Effector memory CD8-positive, alpha-beta T cell (primary cell): Measurements from ENCODE around the gene IQCN.

Experiments used
- ATAC-seq: fragments of 150-1000 bp; cut with Tn5 transposase; replicated peaks from 2 replicates; pipeline ENCODE4 v1.10.0; 2021; ENCODE audit warnings: mild to moderate bottlenecking, moderate library complexity
- DNase-seq, 3 experiments: peaks; one replicate each; pipeline ENCODE4 v3.0.0; 2021
- H3K27ac Mint-ChIP-seq, 2 donors: one replicate each; pipeline ENCODE4 v1.8.0; 2022; ENCODE audit warnings: mild to moderate bottlenecking in 2 of 2, mixed read lengths in 2 of 2, moderate library complexity in 2 of 2
- H3K27me3 Mint-ChIP-seq, 2 donors: one replicate each; pipeline ENCODE4 v1.8.0; 2022; ENCODE audit warnings: mixed read lengths in 2 of 2
- H3K36me3 Mint-ChIP-seq: one replicate; pipeline ENCODE4 v1.8.0; 2022; ENCODE audit warnings: mild to moderate bottlenecking, moderate library complexity, mixed read lengths; ENCODE audit not compliant: insufficient read depth
- H3K4me1 Mint-ChIP-seq, 2 donors: one replicate each; pipeline ENCODE4 v1.8.0; 2022; ENCODE audit warnings: low read depth in 2 of 2, mixed read lengths in 2 of 2
- H3K4me3 Mint-ChIP-seq, 2 donors: one replicate each; pipeline ENCODE4 v1.8.0; 2022; ENCODE audit warnings: mild to moderate bottlenecking in 2 of 2, mixed read lengths in 2 of 2, moderate library complexity in 2 of 2
- H3K9me3 Mint-ChIP-seq, 2 donors: one replicate each; pipeline ENCODE4 v1.8.0; 2022; ENCODE audit warnings: mixed read lengths in 2 of 2
- total RNA-seq, 9 experiments: gene quantifications; one replicate each; lab custom pipeline; 2026; lab: John Stamatoyannopoulos, UW

IQCN gene
- total RNA-seq: 1.3 to 103 (median 9.6) reads per million in 9 experiments

GRCh38 chr19:18274219-18274780, at the start of gene IQCN:
TSS of gene IQCN (minus strand) at chr19:18274452. CDS start at chr19:18269478, 4,974 bp downstream.
- no peaks in the 10 kb centered on the region for H3K9me3 Mint-ChIP-seq
- ATAC-seq: peak; percentile 9
- DNase-seq: peak in 1 of 3 experiments; percentile 41
- peaks cover 21 to 26% of the 10 kb centered on the region in 2 donors for H3K4me1 Mint-ChIP-seq
- H3K4me3 Mint-ChIP-seq: peak within 1 kb of the TSS; percentile 23 to 58
- H3K27ac Mint-ChIP-seq: peak within 1 kb of the TSS; percentile 87 to 96
- peaks cover 99% of the 10 kb centered on the region for H3K36me3 Mint-ChIP-seq
- H3K27me3 Mint-ChIP-seq: no peaks in the 10 kb centered on the region

- Mint-ChIP-seq H3K4me3 (peak within 1 kb of the TSS; percentile 83 to 84), H3K4me1 (peaks cover 35 to 41% of the 10 kb centered on the region in 2 donors)
- peak; percentile 98 to 99 (median 99) for DNase-seq
These were observed 48.7 kb upstream of the IQCN start, which contains the start of gene LSM4 for GRCh38 chr19:18322759-18323460. TSS of gene LSM4 (minus strand) at chr19:18323076. CDS start at chr19:18323020, 56 bp downstream.

GRCh38 chr19:18322318-18322758, 48.1 kb upstream of the IQCN start:
- no peaks in the 10 kb centered on the region for H3K27me3 Mint-ChIP-seq
- H3K36me3 Mint-ChIP-seq: peaks cover 26% of the 10 kb centered on the region
- H3K27ac Mint-ChIP-seq: peak overlapping the region; percentile 92 to 94
- peak overlapping the region; percentile 83 to 84 for H3K4me3 Mint-ChIP-seq
- no peaks in the 10 kb centered on the region for H3K9me3 Mint-ChIP-seq
- no peak for DNase-seq
- no peak for ATAC-seq
- peaks cover 41 to 45% of the 10 kb centered on the region in 2 donors for H3K4me1 Mint-ChIP-seq

More at GRCh38 chr19:18322759-18323460, 48.7 kb upstream of the IQCN start, which contains the start of gene LSM4:
- H3K27ac Mint-ChIP-seq: peak within 1 kb of the TSS; percentile 92 to 94
- H3K27me3 Mint-ChIP-seq: no peaks in the 10 kb centered on the region
- H3K9me3 Mint-ChIP-seq: no peaks in the 10 kb centered on the region
- peak; percentile 91 for ATAC-seq
- H3K36me3 Mint-ChIP-seq: peaks cover 21% of the 10 kb centered on the region

GRCh38 chr19:18321734-18322102, 47.5 kb upstream of the IQCN start:
- no peak for ATAC-seq
- no peak for DNase-seq
- Mint-ChIP-seq H3K4me3 (peak overlapping the region; percentile 83 to 84), H3K4me1 (peaks cover 41 to 45% of the 10 kb centered on the region in 2 donors), H3K36me3 (peaks cover 28% of the 10 kb centered on the region), H3K9me3 (no peaks in the 10 kb centered on the region), H3K27me3 (no peaks in the 10 kb centered on the region), H3K27ac (peak overlapping the region; percentile 71 to 92)

- peak overlapping the region; percentile 82 to 92 for H3K27ac Mint-ChIP-seq
- ATAC-seq (no peak), DNase-seq (no peak)
- peak overlapping the region; percentile 83 to 84 for H3K4me3 Mint-ChIP-seq
- H3K4me1 Mint-ChIP-seq: peaks cover 41 to 45% of the 10 kb centered on the region in 2 donors
- peaks cover 33% of the 10 kb centered on the region for H3K36me3 Mint-ChIP-seq
- H3K9me3 Mint-ChIP-seq: no peaks in the 10 kb centered on the region
- H3K27me3 Mint-ChIP-seq: no peaks in the 10 kb centered on the region
These were observed 46.8 kb upstream of the IQCN start for GRCh38 chr19:18320865-18321733.

- peaks cover 44 to 45% of the 10 kb centered on the region in 2 donors for H3K4me1 Mint-ChIP-seq
- peak overlapping the region; percentile 82 to 92 for H3K27ac Mint-ChIP-seq
- no peak for DNase-seq
- H3K27me3 Mint-ChIP-seq: no peaks in the 10 kb centered on the region
- H3K4me3 Mint-ChIP-seq: peak overlapping the region; percentile 71 to 80
- no peaks in the 10 kb centered on the region for H3K9me3 Mint-ChIP-seq
- ATAC-seq: no peak
- peaks cover 41% of the 10 kb centered on the region for H3K36me3 Mint-ChIP-seq
These were observed 45.4 kb upstream of the IQCN start for GRCh38 chr19:18319591-18320135.

- H3K4me3 Mint-ChIP-seq: peak overlapping the region; percentile 66 to 80
- H3K36me3 Mint-ChIP-seq: peaks cover 44% of the 10 kb centered on the region
- peak; percentile 35 to 44 (median 43) for DNase-seq
These were observed 43.9 kb upstream of the IQCN start for GRCh38 chr19:18317961-18318800.

GRCh38 chr19:18313398-18313797, 39.1 kb upstream of the IQCN start:
- Mint-ChIP-seq H3K4me3 (no peak overlapping the region), H3K4me1 (peaks cover 16 to 18% of the 10 kb centered on the region in 2 donors), H3K27me3 (no peaks in the 10 kb centered on the region), H3K27ac (no peak overlapping the region), H3K9me3 (no peaks in the 10 kb centered on the region), H3K36me3 (peaks cover 30% of the 10 kb centered on the region)
- DNase-seq (no peak), ATAC-seq (no peak)

More at GRCh38 chr19:18317961-18318800, 43.9 kb upstream of the IQCN start:
- peak; percentile 64 for ATAC-seq
- Mint-ChIP-seq H3K9me3 (no peaks in the 10 kb centered on the region), H3K27me3 (no peaks in the 10 kb centered on the region), H3K4me1 (peaks cover 40% of the 10 kb centered on the region in 2 donors), H3K27ac (peak overlapping the region; percentile 82 to 92)

- Mint-ChIP-seq H3K4me1 (peaks cover 13 to 15% of the 10 kb centered on the region in 2 donors), H3K27me3 (no peaks in the 10 kb centered on the region), H3K36me3 (peaks cover 30% of the 10 kb centered on the region), H3K9me3 (no peaks in the 10 kb centered on the region), H3K27ac (no peak overlapping the region), H3K4me3 (no peak overlapping the region)
- no peak for ATAC-seq
- no peak for DNase-seq
These were observed 37.9 kb upstream of the IQCN start for GRCh38 chr19:18312092-18312534.

- Mint-ChIP-seq H3K36me3 (peaks cover 35% of the 10 kb centered on the region), H3K9me3 (no peaks in the 10 kb centered on the region), H3K4me3 (no peak overlapping the region), H3K27ac (no peak overlapping the region), H3K27me3 (no peaks in the 10 kb centered on the region), H3K4me1 (peaks cover 17 to 19% of the 10 kb centered on the region in 2 donors)
- ATAC-seq: no peak
- DNase-seq: no peak
These were observed 37.3 kb upstream of the IQCN start for GRCh38 chr19:18311502-18312091.

GRCh38 chr19:18310966-18311365, 36.7 kb upstream of the IQCN start:
- Mint-ChIP-seq H3K27ac (peak overlapping the region in 1 of 2 donors; percentile 67), H3K27me3 (no peaks in the 10 kb centered on the region), H3K9me3 (no peaks in the 10 kb centered on the region), H3K4me1 (peaks cover 19% of the 10 kb centered on the region in 2 donors), H3K4me3 (no peak overlapping the region), H3K36me3 (peaks cover 31% of the 10 kb centered on the region)
- DNase-seq: no peak
- no peak for ATAC-seq
